COLO668 (cell line): ENCODE measurements around the gene UBQLN4.
A peak's percentile ranks its signal among the peaks of the same experiment; 100 is the strongest.

Experiments used
- DNase-seq: peaks from one replicate; lab custom pipeline; 2025; ENCODE audit not compliant: unreplicated experiment; lab: John Stamatoyannopoulos, UW

The UBQLN4 gene

DNA sequence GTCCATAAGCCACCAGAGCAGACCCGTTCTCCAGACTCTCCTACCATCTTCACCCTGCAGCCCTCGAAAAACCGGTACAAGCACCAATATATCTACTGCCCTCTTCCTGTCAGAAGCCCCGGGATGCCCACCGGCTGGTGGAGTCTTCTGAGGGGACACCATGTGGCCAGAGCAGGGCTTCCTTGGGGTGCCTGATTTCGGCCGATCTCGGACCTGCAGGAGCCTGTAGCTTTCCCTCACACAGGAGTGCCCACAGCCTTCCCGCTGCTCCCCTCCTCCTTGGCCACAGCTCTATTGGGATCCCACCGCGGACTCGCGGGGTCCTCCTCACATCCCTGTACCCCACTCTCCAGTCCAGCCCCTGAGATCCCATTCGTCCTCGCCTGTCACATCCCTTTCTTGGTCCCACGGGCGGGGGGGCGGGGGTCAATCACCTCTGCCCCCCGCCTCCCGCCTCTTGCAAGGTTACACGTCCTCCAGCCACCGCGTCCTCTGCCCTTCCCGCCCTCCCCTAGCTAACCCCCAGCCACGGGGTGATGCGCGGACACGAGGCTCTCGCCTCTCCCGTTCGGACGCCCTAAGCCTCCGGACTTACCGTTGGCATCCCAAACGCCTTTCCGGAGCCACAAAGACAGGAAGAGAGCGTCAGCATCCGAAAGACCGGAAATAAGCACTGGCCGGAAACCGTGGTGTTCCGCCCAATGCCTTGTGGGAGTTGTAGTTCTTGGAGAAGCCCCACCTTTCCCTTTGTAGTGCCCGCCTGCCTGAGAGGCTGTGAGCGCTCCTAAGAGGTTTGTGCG, 33.1 kb downstream of the UBQLN4 start, which contains the start of gene SSR2:
Gene SSR2 (minus strand): TSS at position 659 of the 800 bp plus-strand sequence. CDS start 784 bp downstream, outside the sequence.
- peak; percentile 93 for DNase-seq

DNA sequence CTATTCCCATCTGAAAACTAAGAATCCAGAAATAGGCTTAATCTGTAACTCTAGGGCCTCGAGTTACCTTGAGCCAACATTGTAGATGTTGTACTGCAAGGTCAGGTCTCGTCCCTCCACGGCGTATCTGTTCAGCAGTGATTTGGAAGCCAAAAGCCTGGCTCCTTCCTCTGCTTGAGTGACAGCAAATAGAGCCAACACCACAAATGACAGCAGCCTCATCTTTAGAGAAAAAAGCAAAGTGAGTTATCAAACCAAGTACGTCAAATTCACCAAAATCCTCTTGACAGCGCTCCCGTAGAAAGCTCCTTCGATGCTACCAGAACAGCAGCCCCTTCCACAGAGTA, 33.7 kb downstream of the UBQLN4 start:
- DNase-seq = no peak

DNA sequence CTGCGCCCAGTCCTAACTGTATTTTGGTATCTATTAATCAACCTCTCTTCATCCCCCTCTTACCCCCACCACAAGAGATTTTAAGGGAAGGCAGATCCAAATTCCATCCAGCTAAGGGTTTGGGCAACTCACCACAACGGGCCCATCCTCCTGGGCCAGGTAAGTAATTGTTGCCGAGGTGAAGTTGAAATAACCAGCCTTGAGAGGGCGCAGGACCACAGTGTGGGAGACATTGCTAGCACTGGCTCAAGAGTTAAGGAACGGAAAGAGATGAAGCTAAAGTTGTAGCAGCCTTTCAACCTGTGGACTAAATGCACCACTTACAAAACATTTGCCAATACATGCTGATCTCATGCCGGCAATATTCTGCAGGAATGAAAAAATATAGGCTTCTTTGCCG, 38.8 kb downstream of the UBQLN4 start:
- no peak for DNase-seq

DNA sequence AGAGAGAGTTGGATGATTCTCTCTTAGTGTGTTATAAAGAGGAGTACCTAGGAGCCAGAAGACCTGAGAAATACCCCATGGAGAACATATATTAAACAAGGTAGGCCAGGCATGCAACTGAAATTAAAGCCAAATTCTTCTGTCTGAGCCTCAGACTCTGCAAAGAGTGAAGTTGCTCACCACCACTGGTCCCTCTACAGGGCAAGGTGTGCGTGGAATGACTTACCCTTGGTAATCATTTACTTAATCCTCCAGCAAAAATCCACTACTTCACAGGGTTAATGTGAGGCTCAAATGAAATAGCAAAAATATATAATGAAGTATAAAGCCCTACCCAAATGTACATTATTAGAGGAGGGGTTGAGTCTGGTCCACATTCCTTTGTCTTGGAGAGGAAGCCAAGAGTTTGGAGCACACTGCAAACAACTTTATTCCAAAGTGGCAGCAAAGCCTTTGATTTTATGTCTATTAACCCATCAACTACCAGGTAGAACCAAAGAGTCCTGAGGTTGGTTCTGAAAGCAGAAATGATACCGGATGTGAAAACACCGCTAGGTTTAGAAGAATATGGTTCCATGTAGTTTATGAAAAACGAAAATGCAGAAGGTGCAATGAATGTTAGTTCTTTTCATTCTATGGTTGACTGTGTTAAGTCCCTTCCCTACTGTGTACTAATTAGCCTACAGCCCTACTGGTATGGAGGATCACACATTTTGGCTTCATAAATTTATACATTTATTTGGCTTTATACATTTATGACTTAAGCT, 41.4 kb downstream of the UBQLN4 start:
- no peak for DNase-seq

DNA sequence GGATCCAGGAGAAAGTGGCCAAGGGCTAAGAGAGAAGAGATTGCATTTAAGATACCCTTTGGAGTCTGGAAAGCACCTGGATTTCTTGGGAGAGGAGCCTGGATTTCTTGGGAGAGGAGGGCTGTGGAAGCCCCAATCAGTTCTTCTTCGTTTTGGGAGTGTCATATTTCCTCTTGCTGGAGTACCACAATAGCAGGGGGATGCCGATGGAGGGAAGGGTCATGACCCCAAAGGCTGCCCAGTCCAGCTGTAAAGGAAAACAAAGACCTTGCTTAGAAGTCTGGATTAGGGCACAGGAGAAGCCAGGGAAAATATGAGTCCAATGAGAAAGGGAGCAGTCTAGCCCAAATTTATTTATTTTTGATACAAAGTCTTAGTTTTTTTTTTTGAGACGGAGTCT, 44.2 kb downstream of the UBQLN4 start:
- DNase-seq = no peak

DNA sequence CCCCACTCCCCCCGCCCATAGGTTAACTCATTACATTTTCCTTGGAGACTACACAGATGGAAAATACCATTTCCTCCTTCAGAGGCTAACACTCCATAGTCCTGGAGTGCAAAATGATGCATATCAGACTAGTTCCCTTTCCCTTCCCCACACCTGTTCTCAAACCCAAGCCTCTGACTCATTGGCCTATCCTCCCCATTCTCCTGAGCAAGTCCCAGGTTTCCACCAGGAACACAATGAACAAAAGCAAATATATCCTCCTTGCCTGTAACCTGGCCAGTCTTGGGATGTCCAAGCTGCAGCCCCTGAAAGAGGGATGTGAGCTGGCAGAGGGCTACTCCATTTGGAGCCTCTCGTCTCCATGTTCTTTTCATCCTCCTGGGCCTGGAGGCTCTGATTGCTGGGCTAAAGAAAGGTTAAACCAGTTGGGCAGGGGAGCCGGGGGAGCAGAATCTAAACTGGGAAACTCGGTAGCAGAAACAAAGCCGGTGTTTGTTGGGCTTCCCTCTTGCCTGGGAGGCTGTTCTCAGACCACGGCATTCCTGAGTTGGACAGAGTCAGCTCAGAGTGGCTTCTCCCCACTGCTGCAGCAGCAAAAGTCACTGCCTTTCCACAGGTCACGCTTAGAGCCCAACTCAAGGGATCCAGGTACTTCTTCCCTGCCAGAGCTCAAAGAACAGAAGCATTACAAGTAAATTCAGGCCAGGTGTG, 46.8 kb downstream of the UBQLN4 start:
- no peak for DNase-seq

DNA sequence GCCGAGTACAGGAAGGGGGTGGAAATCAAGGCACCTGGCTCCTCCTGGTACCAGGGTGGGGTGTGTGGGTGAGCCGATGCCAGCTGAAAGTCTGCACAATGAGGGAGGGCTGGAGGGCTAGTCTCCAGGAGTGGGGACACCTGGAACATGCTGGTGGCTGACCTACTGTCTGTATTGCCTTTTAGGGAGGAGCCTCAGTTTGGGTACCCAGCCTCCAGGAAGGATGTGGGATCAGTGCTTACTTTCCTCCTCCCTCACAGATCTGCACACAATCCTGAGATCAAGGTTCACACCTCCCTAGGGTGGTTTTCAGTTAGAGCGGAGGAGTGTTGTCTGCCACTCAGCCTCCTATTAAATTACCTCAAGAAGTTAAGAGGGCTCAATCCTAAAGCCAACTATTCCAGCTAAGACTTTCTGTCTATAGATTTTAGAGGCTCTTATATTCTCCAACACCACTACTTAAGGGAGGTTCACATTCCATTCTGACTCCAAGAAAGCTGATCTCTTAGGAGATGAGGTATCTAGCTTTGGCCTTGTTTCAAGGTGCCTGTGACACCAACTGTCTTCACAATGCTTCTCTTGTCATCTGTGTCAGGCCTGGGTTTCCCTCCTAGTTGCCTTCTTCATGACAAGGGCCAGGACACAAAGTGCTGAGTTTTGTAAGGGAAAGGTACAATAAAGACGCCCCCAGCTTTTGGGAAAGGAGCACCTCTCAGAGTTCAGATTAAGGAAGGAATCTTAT, 48.6 kb downstream of the UBQLN4 start:
- no peak for DNase-seq

DNA sequence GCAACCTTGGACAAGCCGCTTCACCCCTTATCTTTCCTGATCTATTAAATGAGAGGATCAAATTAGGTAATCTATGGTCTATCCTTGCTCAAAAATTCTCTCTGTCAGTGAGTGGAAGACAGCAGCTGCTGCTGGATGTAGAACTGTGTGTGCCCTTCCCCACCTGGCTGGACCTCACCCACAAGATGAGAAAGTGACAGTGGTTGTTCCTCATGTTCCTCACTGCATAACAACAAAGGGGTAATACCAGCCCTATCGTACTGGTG, 49.7 kb downstream of the UBQLN4 start:
- DNase-seq = no peak

DNA sequence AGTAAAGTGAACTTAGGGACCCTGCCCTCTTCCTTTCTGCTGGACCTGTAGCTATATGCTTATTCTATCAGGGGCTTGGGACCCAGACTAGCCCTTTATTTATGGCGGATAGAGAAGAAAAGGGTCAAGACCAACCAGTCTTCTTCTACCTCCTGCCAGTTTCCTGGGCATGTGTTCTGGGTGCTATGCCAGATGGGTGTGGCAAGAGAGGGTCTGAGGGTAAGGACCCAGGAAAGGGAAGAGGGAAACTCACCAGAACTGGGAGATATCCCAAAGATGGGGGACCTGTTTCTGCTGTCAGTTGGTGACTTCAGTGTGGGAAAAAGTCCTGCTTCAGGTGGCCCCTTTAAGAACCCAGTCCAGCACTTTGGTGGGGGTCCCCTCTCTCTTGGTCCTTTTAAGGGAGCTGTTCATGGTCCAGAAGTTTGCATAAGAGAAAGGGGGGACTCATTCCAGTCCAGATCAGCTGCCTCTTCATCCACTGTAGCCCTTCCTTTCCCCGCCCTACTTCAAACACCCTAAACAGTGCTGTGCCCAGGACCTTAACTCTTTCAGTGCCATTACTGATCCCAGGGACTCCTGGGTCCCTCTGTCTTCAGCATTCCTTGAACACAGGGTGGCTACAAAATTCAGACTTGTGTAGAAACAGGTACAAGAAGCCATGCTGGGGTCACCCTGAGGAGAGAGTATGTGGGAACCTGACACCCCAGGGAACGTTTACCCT, 51.2 kb downstream of the UBQLN4 start:
- no peak for DNase-seq

DNA sequence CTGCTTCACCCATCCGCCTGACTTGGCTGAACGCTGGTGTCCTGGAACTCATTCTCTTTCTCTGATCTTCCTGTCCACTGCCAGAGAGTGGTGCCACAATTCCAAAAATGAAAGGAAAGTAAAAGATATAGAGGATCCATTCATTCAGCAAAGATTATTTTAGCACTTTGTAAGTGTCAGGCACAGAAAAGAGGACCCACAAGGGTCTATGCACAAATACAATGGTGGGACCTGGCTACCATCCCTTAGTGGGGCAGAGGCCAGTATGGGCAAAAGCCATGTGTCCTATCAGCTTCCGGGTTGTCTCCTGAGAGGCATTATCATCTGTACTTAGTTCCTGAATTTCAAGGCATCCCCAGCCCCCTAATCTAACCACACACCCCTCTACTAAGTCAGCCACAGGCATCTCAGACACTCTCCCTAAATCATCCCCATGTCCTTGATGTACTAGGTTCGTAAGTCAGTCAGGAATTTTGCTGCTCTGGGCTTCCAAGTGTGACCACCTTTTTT, 51.9 kb downstream of the UBQLN4 start:
- no peak for DNase-seq

DNA sequence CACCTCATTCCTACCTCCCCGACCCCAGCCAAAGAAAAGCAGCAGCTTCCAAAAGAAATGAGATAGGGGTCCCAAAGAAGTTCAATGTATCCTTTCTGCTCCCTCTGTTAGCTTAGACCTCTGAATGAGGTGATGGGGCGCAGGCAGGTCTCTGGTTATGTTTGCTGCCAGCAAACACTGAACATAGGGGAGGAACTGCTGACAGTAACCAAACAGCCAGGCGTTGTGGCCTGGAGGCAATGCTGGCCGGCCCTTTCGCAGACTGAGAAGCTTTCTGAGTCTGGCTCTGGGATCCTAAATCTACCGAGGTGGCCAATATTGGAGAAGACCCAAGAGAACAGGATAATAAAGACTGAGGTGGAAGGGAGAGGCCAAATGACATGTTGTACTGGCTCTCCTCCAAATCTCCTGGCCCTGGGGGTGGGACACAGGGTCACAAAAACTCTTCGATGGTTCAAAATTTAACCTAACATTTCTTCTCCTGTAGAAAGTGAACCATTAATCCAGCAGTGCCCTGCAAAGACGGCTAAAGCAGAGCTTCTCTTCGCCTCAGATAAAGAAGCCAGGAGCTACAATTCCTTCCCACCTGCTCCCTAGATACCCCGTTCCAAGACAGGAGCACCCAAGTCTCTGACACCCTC, 52.5 kb downstream of the UBQLN4 start:
- no peak for DNase-seq

DNA sequence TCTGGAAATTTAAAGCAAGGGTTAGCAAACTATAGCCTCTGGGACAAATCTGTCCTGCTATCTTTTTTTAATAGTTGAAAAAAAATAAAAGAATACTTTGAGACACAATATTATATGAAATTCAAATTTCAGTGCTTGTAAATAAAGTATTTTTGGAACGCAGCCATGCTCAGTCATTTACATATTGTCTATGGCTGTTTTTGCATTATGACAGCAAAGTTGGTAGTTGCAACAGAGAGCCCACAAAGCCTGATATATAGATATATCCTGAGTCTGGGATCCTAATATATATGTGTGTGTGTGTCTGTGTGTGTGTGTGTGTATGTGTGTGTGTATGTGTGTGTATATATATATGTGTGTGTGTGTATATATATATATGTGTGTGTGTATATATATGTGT, 53.6 kb downstream of the UBQLN4 start:
- no peak for DNase-seq

DNA sequence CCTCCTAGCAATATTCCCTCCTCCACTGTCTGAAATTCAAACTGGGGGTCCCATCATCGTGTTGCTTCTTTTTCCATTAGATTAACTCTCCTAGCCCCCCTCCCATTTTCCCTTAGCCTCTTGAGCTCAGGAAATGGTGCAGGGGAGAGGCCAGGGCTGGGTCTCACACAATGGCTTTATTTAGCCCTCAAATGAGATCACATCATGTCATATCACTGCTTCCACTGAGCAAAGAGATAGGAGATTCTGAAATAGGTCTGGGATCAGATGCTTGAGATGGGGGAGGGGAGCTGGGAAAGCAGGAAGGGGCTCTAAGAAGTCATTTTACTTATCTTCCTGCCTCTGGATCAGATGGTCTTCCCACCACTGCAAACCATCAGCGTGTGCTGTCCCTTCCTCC, 57.4 kb downstream of the UBQLN4 start:
- no peak for DNase-seq

DNA sequence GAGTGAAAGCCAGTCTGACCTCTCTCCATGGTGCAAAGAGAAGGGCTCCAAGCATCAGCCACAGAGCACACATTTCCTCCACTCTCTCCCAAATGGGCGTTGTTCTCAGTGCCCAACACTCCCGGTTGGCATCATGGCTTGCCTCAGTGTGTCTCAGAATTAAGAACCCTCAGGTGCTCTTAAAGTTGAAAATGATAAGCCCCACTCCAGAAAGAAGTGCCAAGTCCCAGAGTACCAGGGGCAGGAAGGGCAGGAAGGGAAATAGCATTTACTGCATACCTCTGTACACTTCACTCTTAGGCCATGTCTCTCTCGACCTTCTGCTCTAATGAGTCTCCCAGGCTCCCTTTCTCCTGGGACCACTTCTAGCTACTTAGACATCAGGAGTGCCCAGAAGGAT, 60.0 kb downstream of the UBQLN4 start:
- DNase-seq = no peak

DNA sequence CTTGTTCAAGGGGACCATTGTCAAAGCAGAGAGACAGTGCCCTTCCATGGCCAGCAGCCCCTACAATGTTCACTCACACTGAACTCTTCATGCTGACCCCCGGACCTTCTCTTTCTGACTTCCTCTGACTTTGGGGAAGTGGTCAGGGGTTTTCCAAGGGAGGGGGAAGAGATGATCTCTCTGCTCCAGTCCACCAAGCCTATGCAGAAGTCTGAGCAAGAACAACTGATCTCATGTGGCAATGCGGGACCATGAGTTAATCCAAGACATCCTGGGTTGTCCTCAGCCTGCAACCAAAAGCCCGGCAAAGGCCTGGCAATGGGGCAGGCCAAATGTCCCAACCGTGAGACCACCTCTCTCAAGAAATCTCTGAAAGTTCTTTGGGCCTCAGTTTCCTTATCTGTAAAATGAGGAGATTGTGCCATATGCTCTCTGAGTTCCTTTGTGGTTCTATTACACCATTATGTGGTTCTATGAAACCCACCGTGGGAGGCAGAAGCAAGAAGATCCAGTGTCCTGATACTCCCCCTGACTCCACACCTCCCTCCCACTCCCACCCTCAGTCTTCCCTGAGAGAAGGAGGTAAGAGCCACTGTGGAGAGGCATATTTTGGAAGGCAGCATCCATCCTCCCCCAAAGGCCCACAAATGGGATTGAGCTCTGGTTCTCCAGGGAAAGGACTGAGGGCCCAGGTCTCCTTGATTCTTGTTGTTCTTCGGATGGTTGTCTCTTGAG, 63.4 kb downstream of the UBQLN4 start:
- no peak for DNase-seq

DNA sequence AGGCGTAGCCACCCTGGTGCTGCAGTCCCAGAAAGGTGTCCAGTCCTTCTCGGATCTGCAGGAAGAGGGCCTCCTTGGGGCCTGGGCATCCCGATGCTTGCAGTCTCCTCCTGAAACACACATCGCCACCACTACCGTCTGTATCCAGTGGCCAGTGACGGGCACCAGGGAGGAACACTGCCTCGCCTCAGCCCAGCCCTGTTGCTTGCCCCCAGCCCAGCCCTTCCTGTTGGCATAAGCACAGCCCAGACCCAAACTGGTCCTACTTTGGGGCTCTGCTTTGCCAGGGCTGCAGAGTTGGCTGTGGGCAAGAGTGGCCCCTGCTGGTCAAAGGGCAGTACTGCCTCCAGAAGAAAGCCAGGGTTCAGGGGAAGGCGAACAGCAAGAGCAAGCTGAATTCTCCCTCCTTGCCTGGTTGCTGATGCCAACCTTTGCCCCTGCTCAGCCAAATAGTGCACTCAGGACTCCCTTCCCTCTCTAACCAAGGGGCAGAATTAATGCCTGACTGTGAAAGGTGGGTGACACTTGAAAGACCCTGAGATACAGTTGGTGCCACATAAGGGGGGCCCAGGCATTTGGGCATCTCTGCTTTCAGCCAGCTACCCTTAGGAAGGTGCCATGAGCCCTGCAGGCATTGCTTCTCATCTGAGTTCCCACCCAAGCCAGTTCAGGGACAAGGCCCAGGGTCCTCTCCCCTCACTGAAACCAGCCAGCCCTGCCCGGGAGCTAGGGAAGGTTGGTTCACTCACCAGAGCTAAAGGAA, 64.2 kb downstream of the UBQLN4 start:
- peak; percentile 69 for DNase-seq
